ENCODE results near the gene MRPL9.

Gene MRPL9

GRCh38 chr1:151801310-151801820 is 38.1 kb upstream of the MRPL9 start:
- Histone ChIP-seq H3K79me2 (ENCODE audit: control insufficient read depth, low read length) (no peaks in the 10 kb centered on the region), H3K4me1 (ENCODE audit: control insufficient read depth, low read length) (peaks cover 13% of the 10 kb centered on the region)

GRCh38 chr1:151800830-151801229 is 37.5 kb upstream of the MRPL9 start:
- H3K27ac ChIP-seq (ENCODE audit: low read depth, low read length) = no peak overlapping the region

More at GRCh38 chr1:151801310-151801820, 38.1 kb upstream of the MRPL9 start:
- Histone ChIP-seq H3K27me3 (ENCODE audit: control insufficient read depth, low read length) (peaks cover 22% of the 10 kb centered on the region), H4K20me1 (ENCODE audit: control insufficient read depth, insufficient read depth, low read depth, low read length) (no peaks in the 10 kb centered on the region), H3K9me2 (replicated peaks; ENCODE audit: control insufficient read depth, low read length) (no peaks in the 10 kb centered on the region), H3K4me3 (ENCODE audit: low read length) (no peak overlapping the region), H3K36me3 (ENCODE audit: control insufficient read depth, low read length) (no peaks in the 10 kb centered on the region), H3K27ac (ENCODE audit: low read depth, low read length) (no peak overlapping the region), H3K9me3 (ENCODE audit: control insufficient read depth, insufficient read depth, low read length) (no peaks in the 10 kb centered on the region), H3F3A (ENCODE audit: control insufficient read depth, insufficient read depth) (no peaks in the 10 kb centered on the region), H3K4me2 (ENCODE audit: low read length) (no peak overlapping the region)
- TF ChIP-seq CTCF (IDR thresholded peaks at IDR 0.05; ENCODE audit: low read depth, low read length, poor library complexity, severe bottlenecking) = no peak
- TF ChIP-seq EZH2phosphoT487 (IDR thresholded peaks at IDR 0.05; ENCODE audit: borderline replicate concordance, low read length) = no peak

GRCh38 chr1:151799179-151800022 is 36.1 kb upstream of the MRPL9 start:
- H3K4me2 ChIP-seq (ENCODE audit: low read length) = no peak overlapping the region

More at GRCh38 chr1:151800830-151801229, 37.5 kb upstream of the MRPL9 start:
- Histone ChIP-seq H3K36me3 (ENCODE audit: control insufficient read depth, low read length) (no peaks in the 10 kb centered on the region), H3K4me1 (ENCODE audit: control insufficient read depth, low read length) (peaks cover 13% of the 10 kb centered on the region), H3K9me3 (ENCODE audit: control insufficient read depth, insufficient read depth, low read length) (no peaks in the 10 kb centered on the region), H3K27me3 (ENCODE audit: control insufficient read depth, low read length) (peaks cover 20% of the 10 kb centered on the region), H3K9me2 (replicated peaks; ENCODE audit: control insufficient read depth, low read length) (no peaks in the 10 kb centered on the region), H3F3A (ENCODE audit: control insufficient read depth, insufficient read depth) (no peaks in the 10 kb centered on the region), H3K4me3 (ENCODE audit: low read length) (no peak overlapping the region), H4K20me1 (ENCODE audit: control insufficient read depth, insufficient read depth, low read depth, low read length) (no peaks in the 10 kb centered on the region), H3K4me2 (ENCODE audit: low read length) (no peak overlapping the region), H3K79me2 (ENCODE audit: control insufficient read depth, low read length) (no peaks in the 10 kb centered on the region)
- TF ChIP-seq EZH2phosphoT487 (IDR thresholded peaks at IDR 0.05; ENCODE audit: borderline replicate concordance, low read length) = no peak
- TF ChIP-seq CTCF (IDR thresholded peaks at IDR 0.05; ENCODE audit: low read depth, low read length, poor library complexity, severe bottlenecking) = no peak

More at GRCh38 chr1:151799179-151800022, 36.1 kb upstream of the MRPL9 start:
- H3K36me3 ChIP-seq (ENCODE audit: control insufficient read depth, low read length) = no peaks in the 10 kb centered on the region
- no peak overlapping the region for H3K4me3 ChIP-seq (ENCODE audit: low read length)
- H3F3A ChIP-seq (ENCODE audit: control insufficient read depth, insufficient read depth) = no peaks in the 10 kb centered on the region
- no peak overlapping the region for H3K27ac ChIP-seq (ENCODE audit: low read depth, low read length)
- TF ChIP-seq EZH2phosphoT487 (IDR thresholded peaks at IDR 0.05; ENCODE audit: borderline replicate concordance, low read length) (no peak), CTCF (IDR thresholded peaks at IDR 0.05; ENCODE audit: low read depth, low read length, poor library complexity, severe bottlenecking) (no peak)
- H3K27me3 ChIP-seq (ENCODE audit: control insufficient read depth, low read length) = peaks cover 20% of the 10 kb centered on the region
- H3K4me1 ChIP-seq (ENCODE audit: control insufficient read depth, low read length) = peaks cover 6% of the 10 kb centered on the region
- H3K9me3 ChIP-seq (ENCODE audit: control insufficient read depth, insufficient read depth, low read length) = no peaks in the 10 kb centered on the region
- no peaks in the 10 kb centered on the region for H4K20me1 ChIP-seq (ENCODE audit: control insufficient read depth, insufficient read depth, low read depth, low read length)
- H3K9me2 ChIP-seq (replicated peaks; ENCODE audit: control insufficient read depth, low read length) = no peaks in the 10 kb centered on the region
- no peaks in the 10 kb centered on the region for H3K79me2 ChIP-seq (ENCODE audit: control insufficient read depth, low read length)
